Pancreas (tissue), 10 donors: ENCODE measurements around the gene ADAM22. TPM values are rescaled to one million over a fixed set of nuclear protein-coding genes. Genes with fewer than 3 reads are reported as not detected.
A peak's percentile ranks its signal among the peaks of the same experiment; 100 is the strongest.

Experiments
- ATAC-seq, 4 donors: fragments of 200-7000 bp; cut with Tn5 transposase; one replicate each; pipeline versions ENCODE4 v1.8.0 to v1.9.1; 2020; ENCODE audit warnings: mild to moderate bottlenecking in 4 of 4, moderate library complexity in 4 of 4
- DNase-seq, 6 donors: peaks; one replicate each; pipeline ENCODE4 v3.0.0-alpha.2; 2020
- FAIRE-seq: peaks from 2 replicates; lab custom pipeline; 2012; peaks lifted over from hg19 to GRCh38; lab: Jason Lieb, UNC
- H3K27ac ChIP-seq, 4 donors: fragments of 200-600 bp; sonication (generic); 1 replicate in 3 of 4; 2 replicates in 1 of 4; pipeline versions ENCODE4 v1.5.0 to v1.8.0; 2020
- H3K27me3 ChIP-seq, 4 donors: fragments of 200-600 bp; one replicate each; pipeline ENCODE4 v1.8.0; 2021
- H3K36me3 ChIP-seq, 3 donors: fragments of 200-600 bp; sonication (generic) in 1 of 3; one replicate each; pipeline versions ENCODE4 v1.5.0 to v1.8.0; 2020 to 2021
- H3K4me1 ChIP-seq, 3 donors: fragments of 200-600 bp; one replicate each; pipeline ENCODE4 v1.8.0; 2021
- H3K4me3 ChIP-seq, 4 donors: fragments of 200-600 bp; sonication (generic) in 2 of 4; one replicate each; pipeline versions ENCODE4 v1.5.0 to v1.8.0; 2020 to 2021
- H3K9me3 ChIP-seq, 4 donors: fragments of 200-600 bp; one replicate each; pipeline ENCODE4 v1.8.0; 2021
- WGBS, 2 donors: extraction: QIAGEN DNeasy Blood & Tissue Kit; methylation state at CpG; one replicate each; pipeline ENCODE4 v1.1.7; 2013; 5-methylcytosine and 5-hydroxymethylcytosine counted together
- intact Hi-C, 3 donors: fragments of 100-400 bp; cut with DNase I; formaldehyde crosslinking; loops; one replicate each; pipeline versions ENCODE4 v1.11.1 to v1.14.2; 2022
- polyA plus RNA-seq, 2 donors: library from polyadenylated mRNA; stranded (reverse); fragments of 200-250 nt; gene quantifications; one replicate each; pipeline ENCODE4 v1.2.3, GENCODE V29; 2013
- total RNA-seq, 6 donors: library from RNA; stranded (reverse); fragmentation: NEBNext Ultra II Directional in 4 of 6; extraction: Animal tissue kit (Norgen Biotek cat#: 25700) in 4 of 6; gene quantifications; one replicate each; pipeline versions ENCODE4 v1.2.1 to v1.2.4, GENCODE V29; 2021 to 2023
- TF ChIP-seq, protein P1 (sequence below), 4 donors: fragments of 200-600 bp; sonication (generic) in 3 of 4; IDR thresholded peaks; one replicate each; pipeline versions ENCODE4 v1.5.0 to v1.8.0; 2021; ENCODE audit warnings: antibody characterized with exemption in 4 of 4
- donor health status: healthy with polysubstance abuse.
- donor health status: DM: no; HTN: no; CAD: no; lungs with moderate emphysema.
- donor health status: DM: no; HTN: no; CAD: no.
- donor health status: control.
- donor health status: control.
- donor health status: Bipolar disorder and iron deficiency.
- donor health status: DM: yes; HTN: yes; CAD: no.
- donor health status: DM: no; HTN: no; CAD: no.
- donor health status: DM: no; HTN: no; CAD: no.
- donor health status: DM: yes; HTN: yes; CAD: no.

ADAM22 gene
- total and polyA plus RNA-seq, 8 donors = 0.30 to 2.8 (median 0.93) TPM

DNA sequence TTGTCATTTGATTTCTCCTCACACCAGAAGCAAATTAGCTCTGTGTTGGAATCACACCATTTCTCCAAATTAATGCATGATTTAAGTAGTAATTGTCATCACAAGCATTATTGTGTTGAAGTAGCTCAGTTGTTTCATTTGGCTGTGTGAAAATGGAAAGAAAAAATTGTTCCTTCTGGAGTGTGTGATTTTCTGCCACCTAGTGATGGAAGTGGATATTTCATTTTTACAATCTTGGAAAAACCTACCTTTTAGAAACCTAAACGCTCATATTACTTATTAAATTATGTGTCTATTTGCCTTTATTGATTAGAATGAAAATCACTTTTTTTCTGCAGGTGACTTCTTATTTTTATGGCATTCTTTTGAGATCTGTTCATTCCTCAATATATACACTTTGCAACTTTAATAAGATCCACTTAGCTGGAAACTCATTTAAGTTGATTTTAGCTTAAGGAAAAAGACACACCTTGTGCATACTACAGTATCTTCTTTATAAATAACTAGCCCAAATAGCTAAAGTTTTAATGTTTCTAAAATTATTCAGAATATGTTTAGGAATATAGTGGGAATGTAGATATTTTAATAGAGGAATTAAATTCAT, 235.8 kb downstream of the ADAM22 start:
- intact Hi-C loops = loop anchor here in 1 of 3 donors (10.0 kb wide), 1 partner anchor 375 kb away; no protein-coding TSS in a partner anchor
- WGBS, 2 donors = 0 to 5% methylated on average over 1 of the region's 1 CpG
- FAIRE-seq (peak; percentile 90), ATAC-seq (peak; percentile 38 to 69 (median 64)), DNase-seq (no peak)
- Histone ChIP-seq H3K36me3 (no peaks in the 10 kb centered on the region), H3K27me3 (no peaks in the 10 kb centered on the region), H3K9me3 (no peaks in the 10 kb centered on the region), H3K4me1 (no peaks in the 10 kb centered on the region), H3K27ac (no peak overlapping the region), H3K4me3 (no peak overlapping the region)
- TF ChIP-seq, protein P1, sequence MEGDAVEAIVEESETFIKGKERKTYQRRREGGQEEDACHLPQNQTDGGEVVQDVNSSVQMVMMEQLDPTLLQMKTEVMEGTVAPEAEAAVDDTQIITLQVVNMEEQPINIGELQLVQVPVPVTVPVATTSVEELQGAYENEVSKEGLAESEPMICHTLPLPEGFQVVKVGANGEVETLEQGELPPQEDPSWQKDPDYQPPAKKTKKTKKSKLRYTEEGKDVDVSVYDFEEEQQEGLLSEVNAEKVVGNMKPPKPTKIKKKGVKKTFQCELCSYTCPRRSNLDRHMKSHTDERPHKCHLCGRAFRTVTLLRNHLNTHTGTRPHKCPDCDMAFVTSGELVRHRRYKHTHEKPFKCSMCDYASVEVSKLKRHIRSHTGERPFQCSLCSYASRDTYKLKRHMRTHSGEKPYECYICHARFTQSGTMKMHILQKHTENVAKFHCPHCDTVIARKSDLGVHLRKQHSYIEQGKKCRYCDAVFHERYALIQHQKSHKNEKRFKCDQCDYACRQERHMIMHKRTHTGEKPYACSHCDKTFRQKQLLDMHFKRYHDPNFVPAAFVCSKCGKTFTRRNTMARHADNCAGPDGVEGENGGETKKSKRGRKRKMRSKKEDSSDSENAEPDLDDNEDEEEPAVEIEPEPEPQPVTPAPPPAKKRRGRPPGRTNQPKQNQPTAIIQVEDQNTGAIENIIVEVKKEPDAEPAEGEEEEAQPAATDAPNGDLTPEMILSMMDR (IDR thresholded peaks at IDR 0.05) = peak in 3 of 4 donors; percentile 45 to 49 (median 46)

DNA sequence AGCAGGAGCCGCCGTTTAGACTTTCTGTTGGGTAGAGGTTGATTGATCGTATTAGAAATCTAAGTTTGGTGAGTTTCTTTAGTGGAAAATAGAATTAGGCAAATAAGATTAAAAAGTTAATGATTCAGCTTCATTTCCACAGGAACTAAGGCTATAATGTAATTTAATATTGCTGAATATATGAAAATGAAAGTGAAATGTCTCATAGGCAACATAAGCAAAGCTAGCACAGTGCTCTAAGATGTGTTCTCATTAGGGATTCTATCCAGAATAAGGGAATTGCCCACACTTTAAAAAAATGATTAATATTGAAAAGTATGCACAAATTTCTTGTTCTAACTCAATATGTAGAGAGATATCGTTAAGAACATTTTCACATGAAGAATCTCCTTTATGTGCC, 238.8 kb downstream of the ADAM22 start:
- TF ChIP-seq, protein P1 (IDR thresholded peaks at IDR 0.05) = no peak
- H3K9me3 ChIP-seq = no peaks in the 10 kb centered on the region
- WGBS, 2 donors = 90 to 93% methylated on average over 4 of the region's 4 CpGs
- H3K36me3 ChIP-seq = no peaks in the 10 kb centered on the region
- FAIRE-seq (no peak), ATAC-seq (no peak), DNase-seq (no peak)
- no peak overlapping the region for H3K27ac ChIP-seq
- no peaks in the 10 kb centered on the region for H3K4me1 ChIP-seq
- H3K27me3 ChIP-seq = no peaks in the 10 kb centered on the region
- no peak overlapping the region for H3K4me3 ChIP-seq
- intact Hi-C loops = loop anchor here in 1 of 3 donors (10.0 kb wide), 1 partner anchor 378 kb away; no protein-coding TSS in a partner anchor

DNA sequence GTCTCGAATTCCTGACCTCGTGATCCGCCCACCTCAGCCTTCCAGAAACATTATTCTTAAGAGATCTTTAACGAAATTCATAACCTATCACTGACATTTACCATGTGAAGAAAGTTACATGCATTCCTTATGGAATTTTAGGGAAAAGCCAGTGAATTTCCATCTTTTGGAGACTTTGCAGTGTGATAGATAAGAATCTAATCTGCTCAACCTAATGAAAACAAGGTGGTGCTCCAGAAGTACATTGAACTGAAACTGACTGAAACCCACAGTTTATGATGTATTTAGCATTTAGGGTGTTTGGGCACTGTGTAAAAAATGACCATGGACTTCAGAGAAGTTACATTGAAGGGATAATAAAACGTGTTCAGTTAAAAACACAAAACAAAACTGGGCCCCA, 242.1 kb downstream of the ADAM22 start:
- H3K36me3 ChIP-seq = no peaks in the 10 kb centered on the region
- no peak for FAIRE-seq
- H3K4me1 ChIP-seq = no peaks in the 10 kb centered on the region
- no peak overlapping the region for H3K4me3 ChIP-seq
- no peak for DNase-seq
- no peak overlapping the region for H3K27ac ChIP-seq
- H3K9me3 ChIP-seq = no peaks in the 10 kb centered on the region
- WGBS, 2 donors = 72 to 82% methylated on average over 5 of the region's 5 CpGs
- H3K27me3 ChIP-seq = no peaks in the 10 kb centered on the region
- TF ChIP-seq, protein P1 (IDR thresholded peaks at IDR 0.05) = no peak
- intact Hi-C loops = loop anchor here in 1 of 3 donors (10.0 kb wide), 1 partner anchor 381 kb away; no protein-coding TSS in a partner anchor
- ATAC-seq = no peak

DNA sequence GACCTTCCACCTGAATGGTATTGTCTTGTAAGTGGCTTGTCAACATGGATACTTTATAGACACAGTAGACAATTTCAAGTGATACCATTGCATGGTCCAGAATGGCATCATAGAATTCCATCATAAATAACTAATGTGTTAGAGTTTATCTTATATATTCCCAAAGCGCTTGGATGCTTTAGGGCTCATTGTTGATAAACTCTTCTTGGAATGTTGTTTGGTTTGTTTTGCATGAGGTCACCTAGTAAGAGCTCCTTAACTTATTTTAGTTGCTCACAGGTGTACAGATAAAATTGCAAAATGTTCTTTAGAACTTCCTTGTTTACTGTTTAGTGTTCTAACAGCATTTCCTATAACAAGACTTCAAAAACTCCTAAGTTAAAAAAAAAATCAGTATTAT, 249.0 kb downstream of the ADAM22 start:
- 55 to 59% methylated on average over 1 of the region's 1 CpG for WGBS, 2 donors
- intact Hi-C loops = no loop called here
- H3K27ac ChIP-seq = no peak overlapping the region
- no peaks in the 10 kb centered on the region for H3K9me3 ChIP-seq
- FAIRE-seq (no peak), ATAC-seq (no peak), DNase-seq (no peak)
- H3K36me3 ChIP-seq = no peaks in the 10 kb centered on the region
- H3K4me1 ChIP-seq = no peaks in the 10 kb centered on the region
- no peaks in the 10 kb centered on the region for H3K27me3 ChIP-seq
- TF ChIP-seq, protein P1 (IDR thresholded peaks at IDR 0.05) = no peak
- no peak overlapping the region for H3K4me3 ChIP-seq

DNA sequence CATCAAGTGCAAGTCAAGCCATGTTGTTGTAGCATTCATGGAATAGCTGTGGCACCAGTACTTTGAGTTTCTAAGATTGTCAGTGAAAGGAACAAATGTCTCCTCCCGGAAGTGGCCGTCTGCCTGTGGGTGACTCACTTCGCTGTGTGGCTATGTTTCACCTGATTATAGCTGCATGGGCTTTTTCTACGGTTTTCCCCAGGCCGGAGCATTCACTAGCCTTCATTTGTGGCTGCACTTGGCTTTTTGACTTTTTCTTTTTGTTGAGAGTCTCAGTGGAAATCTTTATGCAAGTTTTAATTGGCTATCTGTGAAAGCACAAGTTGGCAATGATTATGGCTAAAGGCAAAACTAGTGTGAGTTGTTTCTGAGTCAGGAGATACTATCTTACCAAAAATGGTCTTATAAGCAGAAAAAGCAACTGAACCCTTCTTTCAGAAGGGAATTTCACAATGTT, 250.8 kb downstream of the ADAM22 start:
- no peak overlapping the region for H3K4me3 ChIP-seq
- TF ChIP-seq, protein P1 (IDR thresholded peaks at IDR 0.05) = no peak
- H3K9me3 ChIP-seq = no peaks in the 10 kb centered on the region
- H3K27ac ChIP-seq = no peak overlapping the region
- no peak for FAIRE-seq
- intact Hi-C loops = no loop called here
- WGBS, 2 donors = 90 to 94% methylated on average over 5 of the region's 5 CpGs
- no peak for DNase-seq
- H3K4me1 ChIP-seq = no peaks in the 10 kb centered on the region
- ATAC-seq = no peak
- no peaks in the 10 kb centered on the region for H3K27me3 ChIP-seq
- no peaks in the 10 kb centered on the region for H3K36me3 ChIP-seq
